Measurements from ENCODE around the gene CD9. TPM values are rescaled to one million over a fixed set of nuclear protein-coding genes. Genes with fewer than 3 reads are reported as not detected.

CD9 gene
- total and polyA plus RNA-seq, 2 experiments from 2014 or later: 14.7 to 15.8 TPM

DNA sequence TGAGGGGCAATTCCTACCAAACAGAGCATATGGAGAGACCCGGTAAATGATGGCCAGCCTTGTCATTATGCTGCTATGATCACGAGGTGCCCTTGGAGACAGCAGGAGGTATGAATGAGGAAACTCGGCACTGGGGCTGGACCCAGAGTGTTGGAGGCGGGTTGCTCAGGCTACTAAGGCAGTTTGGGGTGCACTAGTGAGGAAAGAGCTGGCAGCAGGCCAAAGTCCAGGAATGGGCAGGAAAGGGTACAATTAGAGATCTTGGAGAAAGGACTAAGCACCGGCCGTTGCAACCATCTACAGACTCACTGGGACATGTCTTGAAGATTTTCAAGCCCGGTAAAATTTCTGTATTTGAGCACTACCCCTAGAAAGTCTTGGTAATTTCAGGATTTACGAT is 54.3 kb downstream of the CD9 start:
- DNase-seq (ENCODE audit: low read depth in 1 of 2, low spot score in 1 of 2): no peak
- Histone ChIP-seq H3K27me3 (no peaks in the 10 kb centered on the region), H3K4me1 (ENCODE audit: low read depth) (peaks cover 19% of the 10 kb centered on the region), H3K9me3 (ENCODE audit: low read depth) (no peaks in the 10 kb centered on the region), H3K4me3 (no peak overlapping the region), H3K36me3 (no peaks in the 10 kb centered on the region), H3K27ac (no peak overlapping the region)
- TF ChIP-seq, protein P1, sequence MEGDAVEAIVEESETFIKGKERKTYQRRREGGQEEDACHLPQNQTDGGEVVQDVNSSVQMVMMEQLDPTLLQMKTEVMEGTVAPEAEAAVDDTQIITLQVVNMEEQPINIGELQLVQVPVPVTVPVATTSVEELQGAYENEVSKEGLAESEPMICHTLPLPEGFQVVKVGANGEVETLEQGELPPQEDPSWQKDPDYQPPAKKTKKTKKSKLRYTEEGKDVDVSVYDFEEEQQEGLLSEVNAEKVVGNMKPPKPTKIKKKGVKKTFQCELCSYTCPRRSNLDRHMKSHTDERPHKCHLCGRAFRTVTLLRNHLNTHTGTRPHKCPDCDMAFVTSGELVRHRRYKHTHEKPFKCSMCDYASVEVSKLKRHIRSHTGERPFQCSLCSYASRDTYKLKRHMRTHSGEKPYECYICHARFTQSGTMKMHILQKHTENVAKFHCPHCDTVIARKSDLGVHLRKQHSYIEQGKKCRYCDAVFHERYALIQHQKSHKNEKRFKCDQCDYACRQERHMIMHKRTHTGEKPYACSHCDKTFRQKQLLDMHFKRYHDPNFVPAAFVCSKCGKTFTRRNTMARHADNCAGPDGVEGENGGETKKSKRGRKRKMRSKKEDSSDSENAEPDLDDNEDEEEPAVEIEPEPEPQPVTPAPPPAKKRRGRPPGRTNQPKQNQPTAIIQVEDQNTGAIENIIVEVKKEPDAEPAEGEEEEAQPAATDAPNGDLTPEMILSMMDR (IDR thresholded peaks at IDR 0.05; ENCODE audit: low read depth, low read length): no peak

- DNase-seq (ENCODE audit: low read depth in 1 of 2, low spot score in 1 of 2): no peak
- no peaks in the 10 kb centered on the region for H3K36me3 ChIP-seq
- peaks cover 7% of the 10 kb centered on the region for H3K4me1 ChIP-seq (ENCODE audit: low read depth)
- no peaks in the 10 kb centered on the region for H3K27me3 ChIP-seq
- TF ChIP-seq, protein P1 (IDR thresholded peaks at IDR 0.05; ENCODE audit: low read depth, low read length): no peak
- H3K4me3 ChIP-seq: no peak overlapping the region
- no peak overlapping the region for H3K27ac ChIP-seq
- no peaks in the 10 kb centered on the region for H3K9me3 ChIP-seq (ENCODE audit: low read depth)
These were observed 56.8 kb downstream of the CD9 start for GRCh38 chr12:6257007-6257406.

DNA sequence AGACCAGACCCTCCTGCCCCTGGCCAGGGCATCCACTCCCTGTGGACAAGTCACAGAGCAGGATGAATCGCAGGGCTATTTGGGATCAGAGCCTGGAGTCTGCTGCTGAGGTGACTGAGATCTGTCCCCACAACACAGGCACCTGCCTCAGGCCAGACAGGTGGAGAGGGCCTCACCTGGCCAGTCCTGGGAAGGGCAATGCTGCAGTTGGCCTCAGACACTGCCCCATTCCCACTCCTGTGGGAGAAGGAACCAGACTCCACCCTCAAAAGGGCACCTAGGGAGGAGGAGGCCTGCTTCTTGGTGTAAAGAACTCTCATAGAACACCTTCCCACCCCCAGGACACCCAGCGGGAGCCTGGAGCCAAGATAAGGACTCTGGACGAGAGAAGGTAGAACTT is 62.0 kb downstream of the CD9 start:
- Histone ChIP-seq H3K27me3 (no peaks in the 10 kb centered on the region), H3K36me3 (no peaks in the 10 kb centered on the region), H3K27ac (no peak overlapping the region), H3K9me3 (ENCODE audit: low read depth) (no peaks in the 10 kb centered on the region), H3K4me1 (ENCODE audit: low read depth) (peaks cover 15% of the 10 kb centered on the region), H3K4me3 (no peak overlapping the region)
- DNase-seq (ENCODE audit: low read depth in 1 of 2, low spot score in 1 of 2): no peak
- TF ChIP-seq, protein P1 (IDR thresholded peaks at IDR 0.05; ENCODE audit: low read depth, low read length): no peak

- Histone ChIP-seq H3K4me3 (no peak overlapping the region), H3K9me3 (ENCODE audit: low read depth) (no peaks in the 10 kb centered on the region), H3K4me1 (ENCODE audit: low read depth) (peaks cover 15% of the 10 kb centered on the region), H3K27me3 (no peaks in the 10 kb centered on the region), H3K36me3 (no peaks in the 10 kb centered on the region), H3K27ac (no peak overlapping the region)
- no peak for DNase-seq (ENCODE audit: low read depth in 1 of 2, low spot score in 1 of 2)
- TF ChIP-seq, protein P1 (IDR thresholded peaks at IDR 0.05; ENCODE audit: low read depth, low read length): no peak
These were observed 62.4 kb downstream of the CD9 start for GRCh38 chr12:6262623-6263022.

- peak in 1 of 2 donors; percentile 61 for DNase-seq (ENCODE audit: low read depth in 1 of 2, low spot score in 1 of 2)
- H3K4me1 ChIP-seq (ENCODE audit: low read depth): peaks cover 15% of the 10 kb centered on the region
- H3K9me3 ChIP-seq (ENCODE audit: low read depth): no peaks in the 10 kb centered on the region
- H3K27me3 ChIP-seq: no peaks in the 10 kb centered on the region
- TF ChIP-seq, protein P1 (IDR thresholded peaks at IDR 0.05; ENCODE audit: low read depth, low read length): no peak
- H3K27ac ChIP-seq: peak overlapping the region; percentile 55
- H3K4me3 ChIP-seq: no peak overlapping the region
- no peaks in the 10 kb centered on the region for H3K36me3 ChIP-seq
These were observed 63.7 kb downstream of the CD9 start for GRCh38 chr12:6263931-6264330.

Data from cardiac muscle cell (in vitro differentiated cells and primary cell).